ENCODE measurements around the gene NENF. TPM values are rescaled to one million over a fixed set of nuclear protein-coding genes. Genes with fewer than 3 reads are reported as not detected.

The NENF gene
- total RNA-seq, 1 experiment from 2014 or later = 71.8 TPM

GRCh38 chr1:212471286-212471685 is 38.6 kb downstream of the NENF start:
- Histone ChIP-seq H3K36me3 (ENCODE audit: low read depth) (no peaks in the 10 kb centered on the region), H3K4me1 (replicated peaks; ENCODE audit: insufficient read depth) (peaks cover 34% of the 10 kb centered on the region), H3K79me2 (ENCODE audit: low read depth) (no peaks in the 10 kb centered on the region), H3K9me2 (ENCODE audit: insufficient read depth) (no peaks in the 10 kb centered on the region), H3K27ac (no peak overlapping the region), H3K27me3 (ENCODE audit: insufficient read depth, low read depth) (no peaks in the 10 kb centered on the region), H3K4me2 (no peak overlapping the region), H3K9me3 (ENCODE audit: insufficient read depth, low read depth) (no peaks in the 10 kb centered on the region), H3K4me3 (no peak overlapping the region), H2AFZ (no peak overlapping the region), H3F3A (ENCODE audit: insufficient read depth, low read depth) (peaks cover 33% of the 10 kb centered on the region), H4K20me1 (ENCODE audit: insufficient read depth) (no peaks in the 10 kb centered on the region)
- intact Hi-C loops (cut with micrococcal nuclease; ENCODE audit: unreplicated experiment) = no loop called here
- ChIA-PET POLR2A (ENCODE audit: unreplicated experiment) (no interaction called here), CTCF (no interaction called here)
- no peak for TF ChIP-seq EZH2 (IDR thresholded peaks at IDR 0.05; ENCODE audit: low read depth)
- no peak for TF ChIP-seq CTCF (conservative IDR thresholded peaks at IDR 0.05)
- no peak for DNase-seq
- BruUV-seq (replicated peaks) = no TSS peak

GRCh38 chr1:212471891-212472675 is 39.4 kb downstream of the NENF start:
- Histone ChIP-seq H3K4me3 (no peak overlapping the region), H3K9me2 (ENCODE audit: insufficient read depth) (no peaks in the 10 kb centered on the region), H3K4me1 (replicated peaks; ENCODE audit: insufficient read depth) (peaks cover 26% of the 10 kb centered on the region), H3K9me3 (ENCODE audit: insufficient read depth, low read depth) (no peaks in the 10 kb centered on the region), H3K27me3 (ENCODE audit: insufficient read depth, low read depth) (no peaks in the 10 kb centered on the region), H3K4me2 (no peak overlapping the region), H3K27ac (no peak overlapping the region), H2AFZ (no peak overlapping the region), H4K20me1 (ENCODE audit: insufficient read depth) (no peaks in the 10 kb centered on the region), H3F3A (ENCODE audit: insufficient read depth, low read depth) (peaks cover 26% of the 10 kb centered on the region), H3K79me2 (ENCODE audit: low read depth) (no peaks in the 10 kb centered on the region), H3K36me3 (ENCODE audit: low read depth) (no peaks in the 10 kb centered on the region)
- ChIA-PET POLR2A (ENCODE audit: unreplicated experiment) (no interaction called here), CTCF (interaction anchor here (0.6 to 1.2 kb wide), 2 partner anchors 16 to 294 kb away, joined by 3 read pairs; no protein-coding TSS in a partner anchor)
- TF ChIP-seq CTCF (conservative IDR thresholded peaks at IDR 0.05) (no peak), EZH2 (IDR thresholded peaks at IDR 0.05; ENCODE audit: low read depth) (no peak)
- DNase-seq = no peak
- intact Hi-C loops (cut with micrococcal nuclease; ENCODE audit: unreplicated experiment) = no loop called here
- BruUV-seq (replicated peaks) = no TSS peak

GRCh38 chr1:212473729-212474128 is 41.0 kb downstream of the NENF start:
- H4K20me1 ChIP-seq (ENCODE audit: insufficient read depth) = no peaks in the 10 kb centered on the region
- H3K79me2 ChIP-seq (ENCODE audit: low read depth) = no peaks in the 10 kb centered on the region
- BruUV-seq (replicated peaks) = no TSS peak
- POLR2A ChIA-PET (ENCODE audit: unreplicated experiment) = no interaction called here
- H3K4me1 ChIP-seq (replicated peaks; ENCODE audit: insufficient read depth) = peaks cover 21% of the 10 kb centered on the region; the same call in 1 of the 2 replicates
- H2AFZ ChIP-seq = no peak overlapping the region
- H3K27ac ChIP-seq = no peak overlapping the region
- H3K9me2 ChIP-seq (ENCODE audit: insufficient read depth) = no peaks in the 10 kb centered on the region
- DNase-seq = no peak
- CTCF ChIA-PET = interaction anchor here (0.7 kb wide), 1 partner anchor 136 kb away, joined by 3 read pairs; no protein-coding TSS in a partner anchor
- intact Hi-C loops (cut with micrococcal nuclease; ENCODE audit: unreplicated experiment) = no loop called here
- H3F3A ChIP-seq (ENCODE audit: insufficient read depth, low read depth) = peaks cover 13% of the 10 kb centered on the region; the same call in 1 of the 2 replicates
- no peaks in the 10 kb centered on the region for H3K36me3 ChIP-seq (ENCODE audit: low read depth)
- H3K27me3 ChIP-seq (ENCODE audit: insufficient read depth, low read depth) = no peaks in the 10 kb centered on the region
- H3K4me2 ChIP-seq = no peak overlapping the region
- TF ChIP-seq EZH2 (IDR thresholded peaks at IDR 0.05; ENCODE audit: low read depth) (no peak), CTCF (conservative IDR thresholded peaks at IDR 0.05) (no peak)
- H3K9me3 ChIP-seq (ENCODE audit: insufficient read depth, low read depth) = no peaks in the 10 kb centered on the region
- H3K4me3 ChIP-seq = no peak overlapping the region
